ENCODE results near the gene NHSL1.

NHSL1 gene

DNA sequence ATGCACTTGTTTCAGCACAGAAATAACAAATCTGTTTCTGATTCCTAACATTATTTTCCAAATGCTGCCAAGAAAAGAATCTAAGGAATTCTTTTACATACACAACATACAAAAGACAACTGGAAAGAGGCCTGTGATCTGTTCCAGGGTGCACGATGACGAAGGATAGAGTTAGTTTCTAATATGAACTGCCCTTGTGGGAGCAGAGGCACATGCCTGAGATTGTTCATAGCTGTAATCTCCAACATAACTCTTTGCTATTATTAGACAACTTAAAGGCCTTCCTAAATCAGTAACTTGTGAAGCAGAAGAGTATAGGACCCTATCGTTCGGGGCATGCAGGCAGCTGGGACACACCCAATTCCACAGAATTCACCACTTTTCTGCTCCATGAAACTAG is 41.2 kb upstream of the NHSL1 start:
- TF ChIP-seq, protein P1, sequence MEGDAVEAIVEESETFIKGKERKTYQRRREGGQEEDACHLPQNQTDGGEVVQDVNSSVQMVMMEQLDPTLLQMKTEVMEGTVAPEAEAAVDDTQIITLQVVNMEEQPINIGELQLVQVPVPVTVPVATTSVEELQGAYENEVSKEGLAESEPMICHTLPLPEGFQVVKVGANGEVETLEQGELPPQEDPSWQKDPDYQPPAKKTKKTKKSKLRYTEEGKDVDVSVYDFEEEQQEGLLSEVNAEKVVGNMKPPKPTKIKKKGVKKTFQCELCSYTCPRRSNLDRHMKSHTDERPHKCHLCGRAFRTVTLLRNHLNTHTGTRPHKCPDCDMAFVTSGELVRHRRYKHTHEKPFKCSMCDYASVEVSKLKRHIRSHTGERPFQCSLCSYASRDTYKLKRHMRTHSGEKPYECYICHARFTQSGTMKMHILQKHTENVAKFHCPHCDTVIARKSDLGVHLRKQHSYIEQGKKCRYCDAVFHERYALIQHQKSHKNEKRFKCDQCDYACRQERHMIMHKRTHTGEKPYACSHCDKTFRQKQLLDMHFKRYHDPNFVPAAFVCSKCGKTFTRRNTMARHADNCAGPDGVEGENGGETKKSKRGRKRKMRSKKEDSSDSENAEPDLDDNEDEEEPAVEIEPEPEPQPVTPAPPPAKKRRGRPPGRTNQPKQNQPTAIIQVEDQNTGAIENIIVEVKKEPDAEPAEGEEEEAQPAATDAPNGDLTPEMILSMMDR (IDR thresholded peaks at IDR 0.05; ENCODE audit: low read depth, low read length) = no peak
- H3K4me3 ChIP-seq (ENCODE audit: low read depth, low read length) = peak overlapping the region; percentile 21; the same call in 1 of the 2 replicates

DNA sequence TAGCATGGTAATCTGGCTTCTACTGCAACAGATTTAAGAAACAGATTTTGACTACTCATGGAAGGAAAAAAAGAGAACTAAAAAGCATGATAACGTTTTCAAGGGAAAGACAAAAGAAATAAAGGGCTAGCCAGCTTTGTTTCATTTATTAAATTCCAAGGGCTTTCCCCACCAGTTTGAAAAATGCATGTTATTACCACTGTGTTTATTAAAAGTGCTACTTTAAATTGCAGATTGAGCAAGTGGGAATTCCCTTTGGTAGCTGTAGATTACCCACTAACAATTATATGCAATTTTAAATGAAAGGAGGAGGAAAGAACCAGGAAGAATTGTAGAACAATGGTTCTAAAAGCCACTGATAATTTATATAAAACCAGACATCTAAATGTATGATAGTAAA is 40.6 kb upstream of the NHSL1 start:
- no peak overlapping the region for H3K4me3 ChIP-seq (ENCODE audit: low read depth, low read length)
- TF ChIP-seq, protein P1 (IDR thresholded peaks at IDR 0.05; ENCODE audit: low read depth, low read length) = no peak

DNA sequence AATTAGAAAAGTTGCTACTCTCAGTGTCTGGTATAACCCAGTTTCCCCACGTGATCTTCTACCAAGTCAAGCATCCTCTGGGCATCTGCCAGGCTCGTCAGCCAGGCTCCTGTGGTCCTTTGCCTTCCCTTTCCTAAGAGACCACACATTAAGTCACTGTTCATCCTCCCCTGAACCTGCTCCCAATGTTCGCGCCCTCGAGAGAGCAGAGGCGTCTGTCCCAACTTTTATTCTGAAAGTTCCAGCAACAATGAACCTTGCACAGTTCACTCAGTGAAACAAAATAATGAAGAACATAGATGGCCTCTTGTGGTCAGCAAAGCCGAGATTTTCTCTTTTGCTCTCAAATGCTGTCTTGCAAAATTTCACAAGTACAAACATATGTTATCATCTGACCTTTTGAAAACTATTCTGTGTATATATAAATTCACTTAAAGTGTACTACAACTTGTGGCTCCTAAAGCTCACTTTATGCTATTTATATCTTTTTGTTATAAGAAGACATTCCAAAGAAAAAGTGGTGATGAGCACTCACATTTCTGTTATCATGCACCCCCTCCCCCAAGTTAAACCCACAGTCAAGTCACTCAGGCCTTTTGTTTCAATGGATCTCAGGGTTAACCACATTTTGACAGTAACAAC is 39.2 kb upstream of the NHSL1 start:
- peak overlapping the region; percentile 21 for H3K4me3 ChIP-seq (ENCODE audit: low read depth, low read length)
- TF ChIP-seq, protein P1 (IDR thresholded peaks at IDR 0.05; ENCODE audit: low read depth, low read length) = no peak

DNA sequence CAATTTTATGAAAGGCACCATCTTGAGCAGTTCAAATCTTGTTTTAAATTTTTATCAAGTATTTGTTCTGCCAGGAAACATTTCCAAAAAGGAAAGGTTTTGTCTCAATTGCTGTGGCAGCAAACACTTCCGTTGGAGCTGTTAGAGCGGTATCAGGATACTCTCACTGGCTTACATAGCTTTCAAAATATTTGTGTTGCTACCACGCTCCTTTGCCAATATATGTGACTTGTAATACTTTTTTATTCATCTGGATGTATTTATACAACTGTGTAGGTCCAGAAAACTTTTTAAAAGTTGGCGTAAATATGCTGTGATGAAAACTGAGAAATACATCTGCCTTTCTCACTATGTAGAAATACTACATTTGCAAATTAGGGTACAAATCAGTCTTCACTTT is 37.8 kb upstream of the NHSL1 start:
- TF ChIP-seq, protein P1 (IDR thresholded peaks at IDR 0.05; ENCODE audit: low read depth, low read length) = no peak
- H3K4me3 ChIP-seq (ENCODE audit: low read depth, low read length) = no peak overlapping the region

DNA sequence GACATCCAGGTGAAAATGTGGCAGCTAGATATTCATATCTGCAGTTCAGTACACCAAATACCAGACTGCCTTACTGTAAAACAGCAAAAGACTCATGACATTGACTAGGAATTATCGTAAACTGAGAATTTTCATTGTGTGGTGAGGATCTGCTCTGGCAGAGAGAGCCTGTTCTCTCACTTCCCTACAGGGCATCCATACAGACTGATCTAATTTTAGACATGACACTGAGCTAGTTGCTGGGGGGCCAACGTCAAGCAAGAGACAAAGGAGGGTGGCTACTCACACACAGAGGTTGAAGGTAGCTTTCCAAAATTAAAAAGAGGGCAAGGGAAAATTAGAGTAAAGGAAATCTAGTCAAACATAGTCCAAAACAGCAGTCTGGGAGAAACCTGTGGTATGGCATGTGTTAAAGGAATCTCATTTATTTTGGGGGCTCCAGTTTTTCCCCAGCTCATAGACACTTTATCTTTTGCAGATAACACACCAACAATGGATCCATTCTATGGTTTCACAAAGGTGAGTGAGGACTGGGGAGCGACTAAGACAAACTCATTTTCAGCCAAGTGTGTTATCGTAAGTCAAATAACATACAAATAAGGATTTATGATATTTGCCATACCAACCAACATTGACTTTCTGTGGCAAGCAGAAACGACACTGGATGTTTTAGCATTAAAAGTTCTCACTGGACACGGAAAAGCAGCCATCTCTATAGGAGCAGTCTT is 36.6 kb upstream of the NHSL1 start:
- H3K4me3 ChIP-seq (ENCODE audit: low read depth, low read length) = no peak overlapping the region
- TF ChIP-seq, protein P1 (IDR thresholded peaks at IDR 0.05; ENCODE audit: low read depth, low read length) = no peak

DNA sequence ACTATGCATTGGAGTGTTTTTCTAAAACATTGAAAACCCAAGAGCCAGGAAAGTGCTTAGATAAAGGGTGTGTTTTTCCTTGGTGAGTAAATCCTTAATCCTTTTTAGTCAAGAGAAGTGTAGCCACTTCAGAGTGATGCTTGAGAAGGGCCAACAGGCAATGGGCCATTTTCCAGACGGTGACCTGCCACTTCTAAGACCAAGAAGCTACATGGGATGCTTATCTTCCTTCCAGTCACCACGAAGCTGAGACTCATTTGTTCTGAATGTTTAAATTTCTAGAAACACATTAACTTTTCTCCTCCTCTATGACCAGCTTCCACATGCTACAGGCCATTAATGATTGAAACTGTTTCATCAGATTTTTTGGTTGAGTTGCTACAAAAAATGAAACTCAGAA is 34.4 kb upstream of the NHSL1 start:
- TF ChIP-seq, protein P1 (IDR thresholded peaks at IDR 0.05; ENCODE audit: low read depth, low read length) = no peak
- H3K4me3 ChIP-seq (ENCODE audit: low read depth, low read length) = no peak overlapping the region

DNA sequence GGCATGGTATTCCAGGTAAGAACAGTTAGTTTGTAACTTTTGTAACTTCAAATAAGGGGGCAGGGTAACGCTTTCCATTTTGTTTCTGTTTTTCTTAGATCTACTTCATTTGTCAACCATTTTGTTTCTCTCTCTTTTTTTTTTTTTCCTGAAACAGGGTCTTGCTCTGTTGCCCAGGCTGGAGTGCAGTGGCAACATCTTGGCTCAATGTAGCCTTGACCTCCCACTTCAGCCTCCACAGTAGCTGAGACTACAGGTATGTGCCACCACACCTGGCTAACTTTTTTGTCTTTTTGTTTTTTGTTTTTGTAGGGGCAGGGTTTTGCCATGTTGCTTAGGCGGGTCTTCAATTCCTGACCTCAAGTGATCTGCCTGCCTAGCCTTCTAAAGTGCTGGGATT is 32.1 kb upstream of the NHSL1 start:
- TF ChIP-seq, protein P1 (IDR thresholded peaks at IDR 0.05; ENCODE audit: low read depth, low read length) = no peak
- H3K4me3 ChIP-seq (ENCODE audit: low read depth, low read length) = no peak overlapping the region

Data from WI38 (cell line).